Gastroesophageal sphincter (tissue), 3 donors: ENCODE measurements around the gene MYH7.

Experiments
- CTCF ChIP-seq, 4 experiments: fragments of 200-600 bp in 2 of 4; fragments of 450-650 bp in 2 of 4; sonication (generic) in 1 of 4; IDR thresholded peaks; one replicate each; pipeline ENCODE4 v1.5.1; 2017 to 2019; ENCODE audit warnings: antibody characterized with exemption in 4 of 4, mild to moderate bottlenecking in 2 of 4, moderate library complexity in 2 of 4
- POLR2A ChIP-seq, 2 donors: fragments of 450-650 bp; IDR thresholded peaks; one replicate each; pipeline ENCODE4 v1.6.1; 2017; ENCODE audit warnings: antibody characterized with exemption in 2 of 2, mild to moderate bottlenecking in 2 of 2, moderate library complexity in 1 of 2

- TF ChIP-seq CTCF (IDR thresholded peaks at IDR 0.05) (no peak), POLR2A (IDR thresholded peaks at IDR 0.05) (no peak)
Observed at GRCh38 chr14:23416801-23417200, 18.7 kb downstream of the MYH7 start.
